GDM1 (cell line): ENCODE data around the gene ANKRD42.
A peak's percentile ranks its signal among the peaks of the same experiment; 100 is the strongest.
"Not testable (repeated sequence)": the region's sequence is repeated elsewhere in the genome, so short reads cannot be mapped to it uniquely, and the experiment has no call there.

Experiments
- DNase-seq: peaks from one replicate; lab custom pipeline; 2025; lab: John Stamatoyannopoulos, UW

Gene ANKRD42

DNA sequence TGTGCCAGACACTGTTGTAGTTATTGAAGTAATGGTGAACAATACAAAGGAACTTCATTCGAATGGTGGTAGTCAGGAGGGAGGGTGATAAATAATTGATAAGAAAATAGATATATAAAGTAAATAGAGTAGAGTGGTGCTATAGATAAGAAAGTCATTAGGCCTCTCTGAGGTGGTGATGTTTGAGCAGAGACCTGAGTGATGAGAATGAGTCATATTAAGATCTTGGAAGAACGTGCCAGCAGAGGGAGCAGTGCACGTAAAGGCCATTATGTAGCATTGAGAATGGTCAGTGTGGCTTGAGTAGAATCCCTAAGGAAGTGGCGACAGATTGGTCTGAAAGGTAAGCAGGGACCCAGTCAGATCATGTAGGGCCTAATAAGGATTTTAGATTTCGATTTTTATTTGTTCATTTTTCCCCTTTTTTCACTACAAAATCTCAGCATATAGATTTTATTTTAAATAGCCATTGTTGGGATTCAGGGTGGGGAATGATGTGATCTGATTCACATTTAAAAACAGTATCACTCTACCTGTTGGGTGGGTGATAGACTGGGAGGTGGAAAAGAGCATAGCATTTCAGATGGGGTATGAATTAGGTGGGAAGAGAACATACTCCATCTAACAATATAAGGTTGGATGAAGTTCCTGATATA is 47.9 kb downstream of the ANKRD42 start:
- DNase-seq: no peak

DNA sequence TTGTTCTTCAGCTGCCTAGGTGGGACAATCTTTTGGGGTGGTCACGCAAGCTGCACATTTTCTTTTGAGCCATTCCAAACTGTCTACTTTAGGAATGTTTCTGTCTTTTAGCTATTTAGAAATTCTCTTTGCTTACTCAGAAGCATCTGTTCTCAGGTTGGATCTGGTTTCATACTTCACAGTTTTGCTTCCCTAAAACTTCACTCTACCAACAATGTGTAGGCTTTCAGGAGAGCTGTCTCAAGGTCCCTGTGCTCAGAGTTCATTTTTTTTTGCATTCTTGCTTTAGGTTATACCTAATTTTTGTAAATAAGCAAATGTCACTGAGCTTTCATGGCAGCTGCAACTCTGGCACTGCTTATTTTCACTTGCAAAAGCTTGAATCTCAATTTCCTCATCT is 55.9 kb downstream of the ANKRD42 start:
- DNase-seq: no peak

DNA sequence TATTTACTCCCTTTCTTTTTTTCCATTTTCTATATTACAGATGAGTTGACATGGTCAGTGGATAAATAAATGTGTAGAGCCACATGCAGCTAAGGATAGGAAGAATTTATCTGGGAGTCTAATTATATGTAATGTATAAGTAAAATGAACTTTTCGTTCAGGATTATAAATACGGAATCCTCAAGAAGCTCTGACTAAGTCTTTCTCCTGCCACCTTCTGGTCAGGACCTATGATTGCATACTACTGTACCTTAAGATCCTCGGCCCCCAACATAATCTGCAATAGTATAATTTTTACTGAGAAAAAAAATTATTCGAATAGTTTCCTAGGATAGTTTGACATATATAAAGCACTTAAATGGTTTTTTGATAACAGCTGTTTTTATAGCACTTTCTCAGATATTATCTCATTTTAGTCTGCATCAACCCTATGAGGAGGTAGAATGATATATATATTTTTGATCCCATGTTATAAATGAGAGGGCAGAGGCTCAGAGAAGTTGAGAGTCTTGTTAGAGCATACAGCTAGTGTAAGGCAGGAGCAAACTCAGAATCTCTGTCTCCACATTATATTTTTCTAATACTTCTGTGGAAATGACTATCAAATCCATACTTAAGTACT is 56.6 kb downstream of the ANKRD42 start:
- no peak for DNase-seq

DNA sequence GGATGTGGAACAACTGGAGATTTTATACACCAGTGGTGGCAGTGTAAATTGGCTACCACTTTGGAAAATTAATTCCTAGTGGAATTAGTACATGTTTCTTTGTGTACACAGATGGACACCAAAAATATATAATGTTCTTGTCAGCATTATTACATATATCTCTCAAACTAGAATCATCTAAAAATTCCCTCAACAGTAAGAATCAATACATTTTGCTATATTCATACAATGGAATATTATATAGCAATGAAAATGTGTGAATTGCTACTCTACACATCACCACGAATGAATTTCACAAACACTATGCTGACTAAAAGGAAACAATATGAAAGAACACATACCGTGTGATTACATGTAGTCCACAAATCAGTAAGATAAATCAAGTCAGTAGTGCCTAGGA is 58.8 kb downstream of the ANKRD42 start:
- no peak for DNase-seq

DNA sequence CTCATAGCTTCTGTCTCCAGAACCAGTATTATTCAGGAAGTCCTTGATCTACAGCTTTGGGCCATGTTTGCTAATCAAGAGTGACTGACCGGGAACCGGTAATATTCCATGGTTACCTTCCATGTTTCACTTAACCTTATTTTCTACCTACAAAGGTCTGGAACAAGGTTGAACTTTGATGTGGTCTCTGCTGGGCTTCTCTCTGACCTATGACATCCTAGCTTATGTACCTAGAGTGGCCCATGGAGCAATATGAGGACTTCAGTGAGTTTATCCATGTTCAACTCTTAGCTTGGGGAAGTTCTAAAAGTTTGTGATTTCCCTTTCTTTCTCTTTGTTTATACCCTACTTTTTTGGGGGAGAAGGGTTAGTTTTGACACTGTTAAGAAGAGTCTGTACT is 59.4 kb downstream of the ANKRD42 start:
- no peak for DNase-seq

DNA sequence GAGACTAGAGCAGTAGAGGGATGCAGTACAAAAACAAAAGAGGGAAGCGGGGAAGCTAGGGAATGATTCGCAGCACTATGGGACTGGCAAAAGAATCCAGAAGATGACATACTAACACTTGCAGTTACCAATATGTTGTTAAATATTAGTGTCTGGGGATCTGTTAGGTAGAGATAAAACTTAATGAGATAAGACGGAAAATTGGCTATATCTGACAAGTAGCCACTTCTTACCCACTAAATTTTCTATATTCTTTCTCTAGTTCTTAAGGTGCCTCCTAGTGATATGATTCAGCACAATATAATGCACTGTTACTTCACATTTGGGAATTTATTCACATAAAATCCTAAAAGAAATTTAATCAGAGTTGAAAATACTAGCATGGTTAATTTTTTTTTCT is 61.9 kb downstream of the ANKRD42 start:
- no peak for DNase-seq

DNA sequence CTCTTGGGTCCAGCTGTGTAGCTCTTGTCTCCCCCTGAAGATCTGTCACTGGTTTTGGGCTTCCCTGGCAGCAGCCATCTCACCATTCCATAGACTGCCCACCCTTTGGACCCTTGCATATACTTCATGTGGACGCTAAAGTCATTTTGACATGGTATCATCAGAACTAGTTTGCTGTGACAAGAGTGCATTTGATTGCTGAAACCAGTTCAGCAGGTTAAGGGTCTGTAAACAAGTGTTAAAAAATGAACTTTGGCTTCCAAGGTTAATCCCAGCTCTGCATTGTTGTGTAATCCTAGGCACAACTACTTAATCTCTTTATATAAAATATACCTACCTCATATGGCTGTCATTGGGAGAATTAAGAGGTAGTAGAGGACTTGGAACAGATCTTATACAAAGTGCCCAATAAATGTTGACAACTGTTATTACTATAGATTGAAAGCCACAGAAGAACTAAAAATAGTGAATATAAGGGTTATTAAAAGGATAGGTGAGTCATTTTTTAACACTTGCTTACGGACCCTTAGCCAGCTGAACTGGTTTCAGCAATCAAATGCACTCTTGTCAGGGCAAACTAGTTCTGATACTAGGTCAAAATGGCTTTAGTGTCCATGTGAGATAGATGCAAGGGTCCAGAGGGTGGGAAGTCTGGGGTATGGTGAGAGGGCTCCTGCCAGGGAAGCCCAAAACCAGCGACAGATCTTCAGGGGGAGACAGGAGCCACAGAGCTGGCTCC is 63.3 kb downstream of the ANKRD42 start:
- DNase-seq: no peak

DNA sequence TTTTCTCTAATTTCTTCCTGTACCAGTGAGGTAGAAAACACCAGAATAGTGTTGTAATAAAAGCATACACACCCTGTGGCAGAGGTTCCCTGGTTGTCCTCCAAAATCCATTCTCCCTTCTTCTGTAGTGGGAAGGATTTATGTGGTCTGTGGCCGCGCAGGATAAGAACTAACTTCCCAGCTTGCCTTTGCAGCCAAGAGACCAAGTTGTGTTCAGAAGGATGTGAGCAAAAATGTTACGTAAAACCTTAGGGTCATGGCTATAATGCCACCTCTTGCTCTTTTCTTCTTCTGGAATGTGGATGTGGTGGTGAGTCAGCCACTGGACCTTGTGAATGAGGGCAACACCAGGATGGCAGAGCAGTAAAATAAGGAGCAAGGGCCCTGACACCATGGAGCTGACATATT is 64.3 kb downstream of the ANKRD42 start:
- no peak for DNase-seq

DNA sequence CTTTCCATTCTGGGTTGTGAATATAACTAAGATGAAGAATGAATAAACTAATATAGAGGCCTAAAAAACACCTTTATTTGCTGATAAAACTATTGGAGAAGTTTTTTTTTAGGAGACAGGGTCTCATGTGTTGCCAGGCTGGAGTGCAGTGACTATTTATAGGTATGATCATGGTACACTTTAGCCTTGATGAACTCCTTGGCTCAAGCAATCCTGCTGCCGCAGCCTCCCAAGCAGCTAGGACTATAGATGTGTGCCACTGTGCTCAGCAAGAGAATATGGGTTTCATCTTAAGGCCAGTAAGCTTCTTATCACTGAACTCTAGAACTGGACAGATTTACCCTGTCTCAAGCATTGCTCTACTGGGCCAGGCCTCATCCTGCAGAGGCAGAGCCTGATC is 66.0 kb downstream of the ANKRD42 start:
- DNase-seq: no peak

DNA sequence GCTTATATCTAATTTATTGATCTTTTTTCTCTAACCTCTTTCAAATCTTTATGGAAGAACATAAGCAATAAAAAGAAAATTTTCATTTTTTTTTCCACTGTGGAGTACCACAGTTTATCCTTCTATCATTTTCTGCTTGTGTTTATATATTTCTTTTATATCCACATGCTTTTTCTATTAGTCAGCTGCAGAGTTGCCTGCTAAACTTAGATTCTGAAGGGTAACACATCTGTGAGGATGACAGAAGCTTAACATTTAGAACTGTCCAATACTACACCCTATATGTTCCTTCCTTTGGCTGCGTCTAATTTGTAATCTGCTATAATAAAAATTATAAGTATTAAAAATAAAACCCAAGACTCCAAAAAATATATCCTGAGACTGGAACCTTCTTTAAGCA is 71.8 kb downstream of the ANKRD42 start:
- no peak for DNase-seq

DNA sequence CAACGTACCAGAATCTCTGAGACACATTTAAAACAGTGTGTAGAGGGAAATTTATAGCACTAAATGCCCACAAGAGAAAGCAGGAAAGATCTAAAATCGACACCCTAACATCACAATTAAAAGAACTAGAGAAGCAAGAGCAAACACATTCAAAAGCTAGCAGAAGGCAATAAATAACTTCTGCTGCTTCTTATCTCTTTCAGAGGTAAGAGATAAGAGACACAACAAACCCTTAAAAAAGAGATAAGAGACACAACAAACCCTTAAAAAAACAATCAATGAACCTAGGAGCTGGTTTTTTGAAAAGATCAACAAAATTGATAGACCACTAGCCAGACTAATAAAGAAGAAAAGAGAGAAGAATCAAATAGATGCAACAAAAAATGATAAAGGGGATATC is 75.6 kb downstream of the ANKRD42 start:
- DNase-seq: not testable (repeated sequence)

DNA sequence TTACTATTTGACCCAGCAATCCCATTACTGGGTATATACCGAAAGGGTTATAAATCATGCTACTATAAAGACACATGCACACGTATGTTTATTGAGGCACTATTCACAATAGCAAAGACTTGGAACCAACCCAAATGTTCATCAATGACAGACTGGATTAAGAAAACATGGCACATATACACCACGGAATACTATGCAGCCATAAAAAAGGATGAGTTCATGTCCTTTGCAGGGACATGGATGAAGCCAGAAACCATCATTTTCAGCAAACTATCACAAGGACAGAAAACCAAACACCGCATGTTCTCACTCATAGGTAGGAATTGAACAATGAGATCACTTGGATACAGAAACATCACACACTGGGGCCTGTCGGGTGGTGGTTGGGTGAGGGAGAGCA is 78.2 kb downstream of the ANKRD42 start:
- not testable (repeated sequence) for DNase-seq

DNA sequence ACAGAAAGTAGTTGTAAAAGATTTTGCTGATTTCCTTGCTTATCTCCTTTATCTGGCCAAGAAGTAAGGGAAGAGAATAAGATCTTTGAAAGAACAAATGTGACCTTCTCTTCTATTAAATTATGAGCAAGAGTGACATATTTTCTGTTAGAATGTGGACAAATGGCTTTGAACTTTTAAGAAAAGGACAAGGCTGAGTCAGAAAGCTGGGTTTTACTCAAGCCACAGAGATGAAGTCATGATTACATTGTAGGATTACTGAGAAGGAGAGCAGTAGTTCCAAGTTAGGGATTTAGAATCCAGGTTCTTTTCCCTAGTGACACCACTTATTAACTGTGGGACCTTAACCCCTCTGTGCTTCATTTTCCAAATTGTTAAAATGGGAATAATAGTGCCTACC is 79.1 kb downstream of the ANKRD42 start:
- no peak for DNase-seq

DNA sequence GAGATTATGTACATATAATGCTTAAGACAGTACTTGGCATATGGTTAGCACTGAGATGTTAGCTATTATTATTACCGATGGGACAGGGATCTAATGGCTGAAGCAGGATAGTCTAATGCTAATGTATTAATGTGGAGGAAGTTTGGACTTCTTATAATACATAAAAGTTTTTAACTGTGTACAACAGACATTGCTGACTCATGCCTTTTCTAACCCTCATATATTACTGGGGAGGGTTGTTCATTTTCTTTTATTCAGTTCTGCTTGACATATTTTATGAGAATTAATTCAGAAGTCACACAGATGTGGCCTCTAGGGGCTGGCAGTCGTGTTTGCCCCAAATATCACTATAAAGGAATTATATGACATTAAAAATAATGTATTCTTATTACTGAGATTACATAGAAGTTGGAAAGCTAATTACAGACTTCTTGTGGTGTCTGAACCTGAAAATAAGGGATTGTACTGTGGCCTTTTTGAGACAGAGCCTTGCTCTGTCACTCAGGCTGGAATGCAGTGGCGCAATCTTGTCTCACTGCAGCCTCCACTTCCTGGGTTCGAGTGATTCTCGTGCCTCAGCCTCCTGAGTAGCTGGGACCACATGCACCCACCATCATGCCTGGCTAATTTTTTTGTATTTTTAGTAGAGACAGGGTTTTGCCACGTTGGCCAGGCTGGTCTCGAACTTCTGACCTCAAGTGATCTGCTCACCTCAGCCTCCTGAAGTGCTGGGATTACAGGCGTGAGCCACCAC is 82.6 kb downstream of the ANKRD42 start:
- no peak for DNase-seq

DNA sequence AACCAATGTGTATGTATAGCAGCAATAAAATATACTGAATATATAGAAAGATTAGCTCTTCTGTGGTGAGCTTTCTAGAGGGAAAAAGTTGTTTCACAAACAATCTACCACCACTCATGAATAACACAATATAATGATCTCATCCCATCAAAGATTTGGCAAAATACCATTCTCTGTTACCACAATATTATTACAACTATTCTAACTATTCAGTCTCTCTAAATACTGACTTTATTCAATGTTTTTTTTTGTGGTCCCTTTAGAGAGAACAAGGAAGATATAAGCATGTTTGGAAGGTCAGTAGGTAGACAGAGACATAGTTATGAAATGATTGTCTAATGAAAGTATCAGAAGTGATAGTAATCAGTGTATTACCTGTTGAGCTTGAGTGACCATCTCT is 84.8 kb downstream of the ANKRD42 start:
- DNase-seq: no peak

DNA sequence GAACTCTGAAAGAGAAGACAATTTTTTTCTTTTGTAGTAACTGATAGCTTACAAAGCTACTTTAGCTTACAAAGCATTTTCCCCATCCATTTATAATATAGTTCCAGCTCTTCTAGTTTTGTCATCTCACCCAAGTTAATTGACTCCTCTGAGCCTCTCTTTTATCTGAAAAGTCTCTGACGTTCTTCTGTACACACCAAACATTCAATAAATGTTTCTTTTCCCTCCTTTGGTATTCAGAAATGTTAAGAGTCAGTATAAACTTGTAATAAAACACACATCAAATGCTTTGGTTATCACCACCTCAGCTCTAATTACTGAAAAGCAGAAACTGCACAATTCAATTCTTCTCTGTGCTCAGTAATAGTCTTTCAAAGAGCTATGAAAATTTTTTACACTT is 86.7 kb downstream of the ANKRD42 start:
- no peak for DNase-seq

DNA sequence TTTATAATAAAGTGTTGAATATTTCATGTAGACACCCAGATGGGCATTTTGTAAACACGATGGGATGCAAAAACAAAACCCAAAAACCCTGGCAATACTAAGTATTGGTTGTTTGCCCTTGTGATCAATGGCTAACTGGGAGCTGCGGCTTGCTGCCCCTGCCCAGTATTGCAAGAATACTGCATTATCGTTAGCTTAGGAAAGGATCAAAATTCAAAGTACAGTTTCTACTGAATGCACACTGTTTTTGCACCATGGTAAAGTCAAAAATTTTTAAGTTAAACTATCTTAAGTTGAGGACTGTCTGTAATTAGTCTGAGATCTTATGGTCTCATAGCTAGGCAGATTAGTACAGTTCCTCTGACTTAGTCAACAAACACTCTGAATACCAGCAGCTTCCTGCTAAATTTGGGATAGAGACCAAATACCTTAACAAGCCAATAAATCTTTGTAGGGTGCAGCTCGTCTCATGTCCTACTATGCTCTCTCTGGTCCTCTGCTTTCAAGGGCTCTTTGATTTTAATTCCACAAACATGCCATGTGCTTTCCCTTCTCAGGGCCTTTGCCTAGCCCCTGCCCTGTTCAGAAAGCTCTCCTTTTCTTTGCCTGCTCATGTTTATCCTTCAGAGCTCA is 88.7 kb downstream of the ANKRD42 start:
- no peak for DNase-seq

DNA sequence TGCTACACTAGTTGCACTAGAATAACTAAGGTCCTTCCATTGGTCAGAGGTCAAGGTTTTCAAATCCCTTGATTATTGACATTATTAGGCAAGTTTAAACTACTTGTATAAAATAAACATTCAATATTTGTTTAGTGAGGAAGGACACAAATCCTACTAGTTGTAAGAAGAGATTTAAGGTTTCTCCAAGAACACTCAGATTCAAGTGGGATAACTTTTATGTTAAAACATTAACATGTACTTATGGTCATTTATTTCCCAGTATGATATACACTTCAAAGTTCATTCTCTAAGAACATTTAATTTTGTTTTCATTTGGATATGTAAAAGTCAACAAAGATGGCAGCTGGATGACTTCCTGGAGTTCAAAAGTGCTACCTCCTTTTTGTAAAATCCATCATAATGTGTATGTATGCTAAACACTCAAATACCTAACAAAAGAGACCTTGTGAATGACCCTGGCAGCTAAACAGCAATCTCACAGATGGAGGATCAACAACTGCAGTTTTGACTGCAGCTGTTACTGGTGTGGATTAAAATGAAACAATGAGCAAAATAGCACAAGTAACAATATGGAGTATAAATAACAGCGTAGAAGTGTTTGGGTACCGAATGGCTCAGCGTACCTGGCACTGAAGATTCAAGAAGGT is 91.1 kb downstream of the ANKRD42 start:
- no peak for DNase-seq

DNA sequence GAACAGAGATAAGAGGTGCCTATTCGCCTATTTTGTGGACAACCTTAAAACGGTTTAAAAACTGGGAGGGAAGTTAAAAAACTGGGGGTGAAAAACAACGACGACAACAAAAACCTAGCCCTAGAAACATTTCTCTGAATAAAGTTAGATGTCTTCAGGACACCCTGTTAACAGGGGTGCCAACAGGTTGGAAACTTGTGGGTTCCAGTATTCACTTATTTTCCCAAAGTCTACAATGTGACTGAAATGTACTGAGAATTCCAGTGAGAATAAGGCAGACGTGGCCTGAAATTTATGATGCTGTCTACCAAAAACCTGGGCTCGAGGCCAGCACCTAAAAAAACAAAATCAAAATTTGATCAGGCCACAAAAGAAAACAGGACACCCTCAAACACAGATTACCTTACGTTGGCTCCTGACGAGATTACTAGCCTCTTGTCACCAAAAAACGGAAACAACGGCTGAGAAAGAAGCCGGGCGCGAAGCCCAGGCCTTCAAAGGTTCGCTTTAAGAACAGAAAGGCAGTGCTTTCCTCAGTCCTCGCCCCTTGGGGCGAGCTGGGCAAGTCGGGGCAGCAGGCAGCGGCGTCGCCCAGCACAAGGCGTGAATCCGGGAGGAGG is 91.7 kb downstream of the ANKRD42 start:
- DNase-seq: no peak

DNA sequence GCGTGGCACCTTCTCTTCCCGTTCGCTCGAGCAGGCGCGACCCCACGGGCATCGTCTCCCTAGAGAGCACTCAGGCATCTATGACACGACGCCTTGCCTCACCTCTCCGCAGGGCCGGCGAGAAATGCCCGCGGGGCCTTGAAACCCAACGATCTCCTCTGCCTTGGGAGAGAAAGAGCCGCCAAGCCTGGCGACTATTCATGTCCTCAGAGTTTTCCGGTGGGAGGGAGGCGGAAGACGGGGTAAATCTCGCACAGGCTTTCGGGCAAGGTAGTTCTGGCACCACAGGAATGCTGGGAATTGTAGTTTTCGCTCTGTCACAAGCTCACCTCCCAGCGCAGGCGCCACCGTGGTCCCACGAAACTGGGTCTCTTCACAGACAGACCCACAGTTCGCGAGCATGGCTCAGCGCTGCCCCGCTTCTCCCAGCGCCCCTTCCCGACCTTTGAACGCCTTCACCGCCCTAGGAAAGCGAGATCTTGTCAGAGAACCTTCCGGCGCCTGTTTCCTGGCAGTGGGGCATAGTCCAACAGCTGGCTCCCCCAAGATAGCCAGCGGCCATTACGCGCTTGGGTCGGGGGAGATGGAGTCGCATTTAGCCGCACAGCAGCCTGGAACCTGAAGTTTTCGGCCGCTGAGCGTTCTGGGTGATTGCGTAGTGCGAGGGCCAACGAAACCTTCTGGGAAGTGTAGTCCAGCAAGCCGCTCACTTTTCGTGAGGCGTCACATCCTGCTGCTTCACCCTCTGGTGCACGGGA is 92.4 kb downstream of the ANKRD42 start, which contains the start of gene CCDC90B:
Gene CCDC90B (minus strand): TSS at position 597 of the 758 bp plus-strand sequence. CDS start 395 bp downstream, at position 202.
- DNase-seq: peak; percentile 95
